H1 (cell line): ENCODE results near the gene RFXAP. TPM values are rescaled to one million over a fixed set of nuclear protein-coding genes. Genes with fewer than 3 reads are reported as not detected.
A peak's percentile ranks its signal among the peaks of the same experiment; 100 is the strongest.

Experiments used
- CTCF ChIA-PET: fragments of 300-600 bp; sonication (Branson Sonifier 250); formaldehyde crosslinking; loops from one replicate; lab custom pipeline; 2021; ENCODE audit not compliant: partially characterized antibody; lab: Charles Lee
- POLR2A ChIA-PET: fragments of 300-600 bp; sonication (Branson Sonifier 250); formaldehyde crosslinking; loops from one replicate; lab custom pipeline; 2021; ENCODE audit warnings: inconsistent platforms; ENCODE audit not compliant: partially characterized antibody; lab: Charles Lee
- DNase-seq, 2 experiments: peaks; one replicate each; pipeline versions ENCODE4 v3.0.0 to v3.0.0-alpha.2; 2010 to 2022; ENCODE audit warnings: low spot score in 2 of 2, low read depth in 1 of 2, mixed read lengths in 1 of 2
- FAIRE-seq: peaks from 2 replicates; lab custom pipeline; 2011; peaks lifted over from hg19 to GRCh38; lab: Jason Lieb, UNC
- H2AFZ ChIP-seq: 2 replicates; pipeline ENCODE4 v1.8.1; 2012; ENCODE audit warnings: low read length, inconsistent platforms
- H2AK5ac ChIP-seq: 2 replicates; pipeline ENCODE4 v1.6.1; 2013; ENCODE audit warnings: low read depth, low read length
- H2BK120ac ChIP-seq: replicated peaks from 2 replicates; pipeline ENCODE3; 2013; ENCODE audit warnings: low read depth, low read length, inconsistent platforms
- H2BK12ac ChIP-seq: 2 replicates; pipeline ENCODE4 v1.6.1; 2013; ENCODE audit warnings: low read depth, low read length
- H2BK15ac ChIP-seq: 2 replicates; pipeline ENCODE4 v1.6.1; 2013; ENCODE audit warnings: low read length
- H2BK20ac ChIP-seq: 2 replicates; pipeline ENCODE4 v1.6.1; 2013; ENCODE audit warnings: low read length
- H2BK5ac ChIP-seq: 2 replicates; pipeline ENCODE4 v1.6.1; 2013; ENCODE audit warnings: low read depth, low read length
- H3K14ac ChIP-seq: 2 replicates; pipeline ENCODE4 v1.6.1; 2013; ENCODE audit warnings: inconsistent platforms; ENCODE audit not compliant: insufficient read length
- H3K18ac ChIP-seq: 2 replicates; pipeline ENCODE4 v1.6.1; 2013; ENCODE audit warnings: low read length; ENCODE audit errors: extremely low read depth
- H3K23ac ChIP-seq: 2 replicates; pipeline ENCODE4 v1.6.1; 2013; ENCODE audit warnings: inconsistent platforms; ENCODE audit not compliant: insufficient read length
- H3K23me2 ChIP-seq: 2 replicates; pipeline ENCODE4 v1.6.1; 2013; ENCODE audit warnings: low read depth, low read length
- H3K27ac ChIP-seq: 2 replicates; pipeline ENCODE4 v1.6.1; 2011; ENCODE audit warnings: low read depth, low read length, inconsistent platforms
- H3K27me3 ChIP-seq, 4 experiments: replicated peaks in 1 of 4; 1 replicate in 1 of 4; 2 replicates in 3 of 4; pipeline versions ENCODE4 v1.6.1 to v1.8.1; 2011 to 2013; ENCODE audit warnings: low read length in 3 of 4, mild to moderate bottlenecking in 3 of 4, inconsistent platforms in 2 of 4, mixed read lengths in 2 of 4, moderate library complexity in 1 of 4; ENCODE audit not compliant: control insufficient read depth in 3 of 4, insufficient read depth in 3 of 4; ENCODE audit errors: extremely low read depth in 1 of 4
- H3K36me3 ChIP-seq, 4 experiments: 2 replicates each; pipeline versions ENCODE4 v1.6.1 to v1.8.1; 2011 to 2013; ENCODE audit warnings: mild to moderate bottlenecking in 4 of 4, low read length in 3 of 4, moderate library complexity in 2 of 4, control low read depth in 1 of 4, inconsistent platforms in 1 of 4; ENCODE audit not compliant: insufficient read depth in 4 of 4, control insufficient read depth in 2 of 4
- H3K4ac ChIP-seq: replicated peaks from 2 replicates; pipeline ENCODE3; 2013; ENCODE audit warnings: low read length, low read depth, mixed read lengths, inconsistent platforms; ENCODE audit not compliant: insufficient read length
- H3K4me1 ChIP-seq, 4 experiments: replicated peaks in 1 of 4; 1 replicate in 1 of 4; 2 replicates in 3 of 4; pipeline versions ENCODE4 v1.6.1 to v1.8.1; 2011 to 2013; ENCODE audit warnings: low read length in 3 of 4, inconsistent platforms in 2 of 4, mixed read lengths in 1 of 4; ENCODE audit not compliant: insufficient read depth in 4 of 4, control insufficient read depth in 3 of 4
- H3K4me2 ChIP-seq, 2 experiments: 2 replicates each; pipeline versions ENCODE4 v1.6.1 to v1.8.1; 2011 to 2013; ENCODE audit warnings: low read depth in 2 of 2, low read length in 2 of 2, control low read depth in 1 of 2, inconsistent platforms in 1 of 2, mild to moderate bottlenecking in 1 of 2; ENCODE audit not compliant: insufficient read depth in 1 of 2
- H3K4me3 ChIP-seq, 4 experiments: fragments of 200-600, 300-600 bp in 1 of 4; sonication (generic), shearing (Covaris generic), sonication (Bioruptor Twin) in 1 of 4; 2 replicates each; pipeline versions ENCODE4 v1.5.1 to v1.8.1; 2011 to 2016; ENCODE audit warnings: low read length in 4 of 4, low read depth in 3 of 4, control low read depth in 2 of 4, inconsistent platforms in 2 of 4, mild to moderate bottlenecking in 2 of 4, mixed read lengths in 1 of 4, moderate library complexity in 1 of 4; ENCODE audit not compliant: insufficient read depth in 2 of 4; ENCODE audit errors: extremely low read depth in 1 of 4
- H3K56ac ChIP-seq: replicated peaks from 2 replicates; pipeline ENCODE3; 2013; ENCODE audit warnings: low read depth, mild to moderate bottlenecking, mixed read lengths, low read length, inconsistent platforms; ENCODE audit not compliant: insufficient read length
- H3K79me1 ChIP-seq: 2 replicates; pipeline ENCODE4 v1.6.1; 2013; ENCODE audit warnings: low read depth, low read length, control low read depth
- H3K79me2 ChIP-seq, 2 experiments: 2 replicates each; pipeline versions ENCODE4 v1.6.1 to v1.8.1; 2012 to 2013; ENCODE audit warnings: low read length in 2 of 2, mild to moderate bottlenecking in 2 of 2, inconsistent platforms in 1 of 2; ENCODE audit not compliant: insufficient read depth in 2 of 2, control insufficient read depth in 1 of 2
- H3K9ac ChIP-seq, 4 experiments: replicated peaks in 1 of 4; 1 replicate in 1 of 4; 2 replicates in 3 of 4; pipeline versions ENCODE4 v1.6.1 to v1.8.1; 2011 to 2013; ENCODE audit warnings: low read depth in 3 of 4, low read length in 3 of 4, control low read depth in 2 of 4, mild to moderate bottlenecking in 2 of 4, moderate library complexity in 2 of 4, inconsistent platforms in 1 of 4; ENCODE audit errors: extremely low read depth in 1 of 4
- H3K9me3 ChIP-seq, 2 experiments: 2 replicates each; pipeline versions ENCODE4 v1.6.1 to v1.8.1; 2012 to 2013; ENCODE audit warnings: mild to moderate bottlenecking in 2 of 2, moderate library complexity in 2 of 2, control low read depth in 1 of 2, inconsistent platforms in 1 of 2, low read depth in 1 of 2, low read length in 1 of 2, mixed read lengths in 1 of 2; ENCODE audit not compliant: insufficient read depth in 2 of 2
- H4K20me1 ChIP-seq, 2 experiments: replicated peaks in 1 of 2; 2 replicates each; pipeline versions ENCODE3 to v1.8.1; 2011 to 2013; ENCODE audit warnings: inconsistent platforms in 2 of 2, low read length in 2 of 2, mild to moderate bottlenecking in 1 of 2; ENCODE audit not compliant: insufficient read depth in 2 of 2, control insufficient read depth in 1 of 2
- H4K5ac ChIP-seq: 2 replicates; pipeline ENCODE4 v1.6.1; 2013; ENCODE audit warnings: low read length, low read depth, mixed read lengths, inconsistent platforms; ENCODE audit not compliant: insufficient read length
- H4K8ac ChIP-seq: 2 replicates; pipeline ENCODE4 v1.8.0; 2013; ENCODE audit warnings: mild to moderate bottlenecking, moderate library complexity, low read length, inconsistent platforms; ENCODE audit not compliant: insufficient read depth; ENCODE audit errors: extremely low read depth
- H4K91ac ChIP-seq: replicated peaks from 2 replicates; pipeline ENCODE3; 2013; ENCODE audit warnings: low read length, mixed read lengths, inconsistent platforms; ENCODE audit not compliant: insufficient read length
- ASH2L ChIP-seq: fragments of 200-600, 300-600 bp; sonication (generic); IDR thresholded peaks from one replicate; pipeline ENCODE4 v1.7.1; 2017; ENCODE audit warnings: low read length
- CBX5 ChIP-seq: fragments of 300-800, 300-1000 bp; sonication (generic); IDR thresholded peaks from 2 replicates; pipeline ENCODE4 v1.7.1; 2016; ENCODE audit warnings: antibody characterized with exemption, low read length, low read depth
- FOSL1 ChIP-seq: IDR thresholded peaks from 2 replicates; pipeline ENCODE4 v1.6.1; 2011; ENCODE audit warnings: mild to moderate bottlenecking, low read depth, low read length, moderate library complexity; ENCODE audit not compliant: insufficient read depth
- GABPA ChIP-seq: IDR thresholded peaks from 2 replicates; pipeline ENCODE4 v1.6.1; 2011; ENCODE audit warnings: mild to moderate bottlenecking, low read length, moderate library complexity, borderline replicate concordance; ENCODE audit not compliant: insufficient read depth
- HDAC2 ChIP-seq, 2 experiments: fragments of 300-600 bp in 1 of 2; sonication (generic) in 1 of 2; IDR thresholded peaks; 2 replicates each; pipeline ENCODE4 v1.6.1; 2011 to 2012; ENCODE audit warnings: low read depth in 2 of 2, low read length in 2 of 2, mild to moderate bottlenecking in 2 of 2, moderate library complexity in 2 of 2, borderline replicate concordance in 1 of 2, inconsistent platforms in 1 of 2
- NRF1 ChIP-seq: IDR thresholded peaks from 2 replicates; pipeline ENCODE4 v1.6.1; 2011; ENCODE audit warnings: mild to moderate bottlenecking, low read depth, low read length, improper control_type of control experiment
- RAD21 ChIP-seq, 2 experiments: IDR thresholded peaks in 1 of 2; conservative IDR thresholded peaks in 1 of 2; 2 replicates each; pipeline ENCODE4 v1.6.1; 2011; ENCODE audit warnings: low read depth in 2 of 2, low read length in 2 of 2, improper control_type of control experiment in 1 of 2, inconsistent platforms in 1 of 2, mild to moderate bottlenecking in 1 of 2, moderate library complexity in 1 of 2
- TAF1 ChIP-seq: IDR thresholded peaks from 2 replicates; pipeline ENCODE4 v1.6.1; 2011; ENCODE audit warnings: mild to moderate bottlenecking, low read depth, low read length
- TBP ChIP-seq: IDR thresholded peaks from 2 replicates; pipeline ENCODE4 v1.6.1; 2011; ENCODE audit warnings: low read depth, low read length, improper control_type of control experiment
- WGBS, 2 experiments: shearing (Covaris generic) in 1 of 2; methylation state at CpG; one replicate each; pipeline versions ENCODE4 v1.1.6 to v1.1.7; 2013 to 2015; ENCODE audit warnings: low lambda C conversion rate in 2 of 2, mixed read lengths in 2 of 2, inconsistent platforms in 1 of 2, low coverage in 1 of 2, missing lambda C conversion rate in 1 of 2; ENCODE audit not compliant: insufficient replicate concordance in 2 of 2, insufficient coverage in 1 of 2, insufficient read length in 1 of 2; ENCODE audit errors: extremely low coverage in 1 of 2, missing lambda C conversion rate in 1 of 2; 5-methylcytosine and 5-hydroxymethylcytosine counted together
- polyA plus RNA-seq, 7 experiments: library from polyadenylated mRNA; depleted of rRNA in 3 of 7; stranded (reverse) in 5 of 7; unstranded in 2 of 7; fragments of >200 nt in 5 of 7; fragments of 200-250 nt in 2 of 7; gene quantifications; 1 replicate in 5 of 7; 2 replicates in 1 of 7; 4 replicates in 1 of 7; pipeline versions ENCODE4 v1.2.1 to v1.2.3, GENCODE V29; 2011 to 2013; ENCODE audit warnings: missing spikeins in 2 of 7, mixed read lengths in 2 of 7
- total RNA-seq: library from RNA; stranded (reverse); fragmentation: NEBNext Ultra II Directional; extraction: Animal tissue kit (Norgen Biotek cat#: 25700); gene quantifications from 2 replicates; pipeline ENCODE4 v1.2.1, GENCODE V29; 2021

RFXAP gene
- total and polyA plus RNA-seq, 2 of the 8 experiments (the other 6 are each of a cell fraction or from before 2014, with no cell fraction given) = 5.2 to 11.5 TPM

- Histone ChIP-seq H3K4me3 (no peak overlapping the region), H3K27ac (no peak overlapping the region), H3K9me3 (no peaks in the 10 kb centered on the region), H3K18ac (0 out of 2 replicates have a peak overlapping the region, but pooled peaks have one; percentile 9), H2AFZ (no peak overlapping the region), H3K4me2 (no peak overlapping the region), H3K56ac (no peak overlapping the region), H3K9ac (peak overlapping the region in 1 of 4 experiments; percentile 37; a peak in 2 of 7 replicates), H3K23me2 (no peaks in the 10 kb centered on the region), H3K23ac (no peak overlapping the region), H2BK12ac (peak overlapping the region; percentile 87; the same call in 1 of the 2 replicates), H2BK15ac (peak overlapping the region; percentile 19; the same call in 1 of the 2 replicates), H2BK120ac (no peak overlapping the region), H3K14ac (no peak overlapping the region), H4K20me1 (peaks cover 0 to 2% of the 10 kb centered on the region in 2 experiments), H3K4ac (no peak overlapping the region), H3K27me3 (no peaks in the 10 kb centered on the region), H4K91ac (no peak overlapping the region), H2BK5ac (peak overlapping the region; percentile 71; the same call in 1 of the 2 replicates), H3K36me3 (no peaks in the 10 kb centered on the region; a peak in 1 of 8 replicates), H2AK5ac (no peak overlapping the region), H4K5ac (no peak overlapping the region), H3K79me1 (no peaks in the 10 kb centered on the region), H2BK20ac (no peak overlapping the region), H4K8ac (no peak overlapping the region), H3K79me2 (no peaks in the 10 kb centered on the region), H3K4me1 (peaks cover 0 to 6% (median 1%) of the 10 kb centered on the region in 4 experiments; a peak in 1 of 7 replicates)
- ChIA-PET POLR2A (interaction anchor here (1.9 kb wide), 1 partner anchor 163 kb away, joined by 5 read pairs; the partner anchor contains the start of gene EXOSC8), CTCF (interaction anchor here (0.6 to 1.3 kb wide), 6 partner anchors 13 to 658 kb away, joined by 3 to 5 read pairs (median 4); no protein-coding TSS in a partner anchor)
- 52% methylated on average over 4 of the region's 4 CpGs; no CpG with 5 or more reads in 1 of the 2 experiments for whole genome bisulfite sequencing, 2 experiments
- TF ChIP-seq CBX5 = no peak
- no peak for TF ChIP-seq ASH2L
- TF ChIP-seq NRF1 = no peak
- TF ChIP-seq FOSL1 = no peak
- no peak for TF ChIP-seq HDAC2 (IDR thresholded peaks at IDR 0.05; ENCODE audit: borderline replicate concordance in 1 of 2, low read depth in 2 of 2, low read length in 2 of 2)
- no peak for TF ChIP-seq GABPA
- TF ChIP-seq TBP = no peak
- TF ChIP-seq TAF1 = no peak
- TF ChIP-seq RAD21 (IDR thresholded peaks at IDR 0.05 in 1 of 2, conservative IDR thresholded peaks at IDR 0.05 in 1 of 2; ENCODE audit: low read depth in 2 of 2, low read length in 2 of 2) = no peak
- no peak for FAIRE-seq
- no peak for DNase-seq
Measured at GRCh38 chr13:36837354-36838092, 18.5 kb downstream of the RFXAP start.
